ENCODE results near the gene KRT32.

KRT32 gene
- total RNA-seq = 0 reads per million in 2 donors

- DNase-seq = no peak
Observed at GRCh38 chr17:41466988-41467387, at the start of gene KRT32. Gene KRT32 (minus strand): TSS chr17:41467386. CDS start chr17:41467325, 61 bp downstream.

DNA sequence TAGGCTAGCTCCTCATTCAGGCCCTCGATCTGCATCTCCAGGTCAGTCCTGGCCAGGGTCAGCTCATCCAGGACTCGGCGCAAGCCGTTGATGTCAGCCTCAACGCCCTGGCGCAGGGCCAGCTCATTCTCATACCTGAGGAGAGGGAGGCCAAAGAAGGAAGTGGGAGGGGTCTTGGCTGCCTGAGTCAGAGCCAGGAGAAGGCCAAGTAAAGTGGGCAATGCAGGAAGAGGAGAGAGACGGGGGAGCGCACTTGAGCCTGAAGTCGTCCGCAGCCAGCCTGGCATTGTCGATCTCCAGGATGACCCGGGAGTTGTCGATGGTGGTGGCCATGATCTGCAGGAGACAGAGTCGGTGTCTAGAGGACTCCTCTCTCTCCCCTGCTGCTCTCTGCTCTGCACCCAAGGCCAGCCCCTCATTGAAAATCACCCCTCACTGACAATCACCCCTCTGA, 49.7 kb upstream of the KRT32 start:
- no peak for DNase-seq

DNA sequence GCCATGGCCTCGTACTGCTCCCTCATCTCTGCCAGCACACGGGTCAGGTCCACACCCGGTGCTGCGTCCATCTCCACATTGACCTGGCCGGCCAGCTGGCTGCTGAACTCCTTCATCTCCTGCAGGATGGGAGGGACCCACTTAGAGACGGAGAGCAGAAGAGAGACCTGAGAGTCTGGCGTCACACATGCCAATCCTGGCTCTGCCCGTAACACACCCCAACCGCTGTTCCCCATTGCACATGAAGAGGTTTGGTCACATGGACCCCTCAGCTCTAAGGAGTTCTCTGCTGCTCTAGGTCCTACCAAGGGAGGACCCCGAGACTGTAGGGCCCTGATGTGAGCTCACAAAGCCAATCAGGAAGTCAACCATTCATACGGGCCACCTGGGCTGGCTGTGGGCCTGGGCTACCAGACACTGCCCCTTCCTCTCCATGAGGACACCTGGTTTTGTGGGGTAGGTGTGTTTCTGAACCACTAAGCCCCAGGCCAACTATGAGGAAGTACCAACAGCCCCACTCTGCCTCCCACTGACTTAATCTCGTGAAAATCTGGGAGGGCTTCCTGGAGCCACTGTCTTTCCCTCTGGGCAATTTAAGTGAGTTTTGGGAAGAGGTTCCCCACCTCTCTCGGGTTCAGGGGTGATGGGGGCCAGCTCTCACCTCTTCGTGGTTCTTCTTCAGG, 49.1 kb upstream of the KRT32 start:
- DNase-seq = no peak

DNA sequence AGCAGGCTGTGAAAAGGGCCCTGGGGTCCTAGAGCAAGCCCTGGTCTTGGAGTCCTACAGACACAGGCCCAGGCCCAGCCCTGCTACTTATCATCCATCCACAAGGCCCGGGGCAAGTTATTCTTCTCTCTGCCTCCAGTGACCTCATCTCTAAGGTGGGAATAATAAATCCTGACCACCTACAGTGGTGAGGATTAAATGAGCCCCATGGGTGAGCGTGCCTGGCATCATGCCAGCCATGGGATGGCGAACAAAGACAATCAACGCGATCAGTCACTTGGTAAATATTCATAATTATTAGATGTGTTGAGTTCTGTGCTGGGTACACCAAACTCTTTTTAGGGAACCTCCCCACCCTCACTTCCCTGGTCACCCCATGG, 46.0 kb upstream of the KRT32 start:
- DNase-seq = no peak

DNA sequence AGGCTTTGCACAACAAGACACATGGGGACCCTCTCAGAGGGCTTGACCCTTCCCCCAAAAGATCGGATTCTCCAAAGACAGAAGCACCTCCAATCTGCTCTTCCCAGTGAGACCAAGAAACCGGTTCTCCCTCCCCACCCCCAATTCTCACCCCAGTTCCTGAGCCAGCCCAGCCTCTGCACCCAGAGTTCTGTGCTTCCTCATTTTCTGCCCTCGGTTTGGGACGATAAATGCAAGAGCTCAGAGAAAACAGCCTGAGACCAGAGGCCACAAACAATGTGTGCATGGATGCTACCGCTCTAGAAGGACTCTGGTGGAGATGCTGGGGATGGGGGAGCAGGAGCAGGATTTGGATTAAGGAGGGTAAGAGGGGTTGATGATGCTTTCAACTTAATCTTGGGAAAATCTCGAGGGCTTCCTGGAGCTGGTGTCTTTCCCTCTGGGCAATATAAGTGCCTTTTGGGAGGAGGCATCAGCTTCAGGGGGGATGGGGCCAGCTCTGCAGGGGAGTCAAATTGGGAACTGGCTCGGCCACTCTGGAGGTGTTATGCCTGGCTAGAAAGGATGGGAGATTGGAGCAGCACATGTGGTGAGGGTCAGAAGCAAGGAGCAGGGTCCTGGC, 45.5 kb upstream of the KRT32 start:
- no peak for DNase-seq

- no peak for DNase-seq
Observed at GRCh38 chr17:41511716-41512115, 44.5 kb upstream of the KRT32 start.

- DNase-seq = no peak
Observed at GRCh38 chr17:41511116-41511515, 43.9 kb upstream of the KRT32 start.

DNA sequence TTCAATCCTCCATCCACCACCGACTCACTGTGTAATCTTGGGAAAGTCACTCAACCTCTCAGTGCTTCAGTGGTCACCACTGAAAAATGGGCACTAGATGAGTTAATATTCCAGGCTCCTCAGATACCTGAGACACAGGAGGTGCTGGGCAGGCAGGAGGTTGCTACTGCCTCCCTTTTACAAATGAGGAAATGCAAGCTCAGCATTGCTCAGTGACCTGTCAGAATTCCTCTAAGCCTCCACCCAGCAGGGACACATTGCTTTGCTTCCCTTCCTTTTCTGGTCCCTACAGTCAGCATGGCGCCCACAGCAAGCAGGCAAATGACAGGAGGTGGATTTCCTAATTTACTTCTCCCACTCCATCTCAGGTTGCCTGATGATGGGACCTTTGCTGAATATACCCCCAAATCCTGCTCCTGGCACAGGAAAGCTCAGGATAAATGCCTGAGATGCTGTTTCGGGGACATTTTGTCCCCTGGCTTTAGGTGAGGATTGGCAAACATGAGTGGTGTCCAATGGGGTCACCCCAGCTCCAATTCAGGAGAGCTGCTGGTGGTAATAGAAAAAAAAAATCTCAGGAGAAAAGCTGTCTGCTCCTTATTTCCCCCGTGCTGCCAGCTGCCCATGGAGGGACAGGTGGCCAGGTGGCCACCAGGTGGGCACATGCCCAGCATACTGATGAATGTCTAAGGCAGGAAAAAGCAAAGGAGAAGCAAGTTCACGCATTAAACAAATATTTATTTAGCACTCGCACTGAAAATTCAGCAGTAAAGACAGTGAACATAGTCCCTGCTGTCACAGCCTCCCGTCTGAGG, 43.3 kb upstream of the KRT32 start:
- DNase-seq = no peak

- no peak for DNase-seq
Observed at GRCh38 chr17:41507315-41507880, 40.2 kb upstream of the KRT32 start.

DNA sequence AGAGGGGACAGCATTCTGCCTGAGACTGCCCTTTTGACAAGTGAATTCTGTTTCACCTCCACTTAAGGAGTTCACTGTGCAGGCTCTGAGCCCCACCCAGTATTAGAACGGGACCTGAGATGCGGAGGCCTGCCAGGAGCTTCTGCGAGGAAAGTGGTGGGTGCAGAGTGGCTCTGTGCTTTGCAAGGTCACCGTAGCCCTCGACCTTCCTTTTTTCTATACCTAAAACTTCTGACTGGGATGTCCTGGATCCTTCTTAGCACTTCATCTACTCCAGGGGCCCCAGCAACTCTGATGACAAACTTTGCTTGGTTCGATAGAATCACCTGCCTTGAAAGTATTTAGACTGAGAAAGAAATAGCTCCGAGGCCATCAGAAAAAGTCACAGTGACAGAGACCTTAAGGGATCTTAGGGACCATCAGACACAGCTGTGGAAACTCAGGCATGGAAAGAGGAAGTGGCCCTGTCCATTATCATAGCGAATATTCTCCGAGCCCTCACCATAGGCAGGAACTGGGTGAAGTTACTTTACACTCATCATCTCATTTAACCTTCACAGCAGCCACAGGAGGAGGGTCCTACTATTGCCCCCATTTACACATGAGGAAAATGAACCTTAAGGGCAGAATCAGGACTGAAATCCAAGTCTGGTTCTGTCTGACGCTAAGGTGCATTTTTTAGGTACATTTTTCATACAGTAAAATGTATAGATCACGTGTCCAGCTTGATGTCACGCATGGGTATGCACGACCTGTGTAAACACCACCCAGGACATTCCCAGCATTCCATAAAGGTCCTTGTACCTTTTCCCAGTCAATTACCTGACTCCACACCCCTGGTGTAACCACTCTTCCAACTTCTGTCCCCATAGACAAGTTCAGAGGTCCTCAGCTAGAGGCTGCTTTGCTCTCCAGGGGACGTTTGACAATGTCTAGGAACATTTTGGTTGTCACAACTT, 38.9 kb upstream of the KRT32 start:
- no peak for DNase-seq

- DNase-seq = no peak
Observed at GRCh38 chr17:41505007-41505808, 38.0 kb upstream of the KRT32 start, which contains the start of gene KRT13. Gene KRT13 (minus strand): TSS chr17:41505612. CDS start chr17:41505550, 62 bp downstream.

- no peak for DNase-seq
Observed at GRCh38 chr17:41504246-41504977, 37.2 kb upstream of the KRT32 start.

DNA sequence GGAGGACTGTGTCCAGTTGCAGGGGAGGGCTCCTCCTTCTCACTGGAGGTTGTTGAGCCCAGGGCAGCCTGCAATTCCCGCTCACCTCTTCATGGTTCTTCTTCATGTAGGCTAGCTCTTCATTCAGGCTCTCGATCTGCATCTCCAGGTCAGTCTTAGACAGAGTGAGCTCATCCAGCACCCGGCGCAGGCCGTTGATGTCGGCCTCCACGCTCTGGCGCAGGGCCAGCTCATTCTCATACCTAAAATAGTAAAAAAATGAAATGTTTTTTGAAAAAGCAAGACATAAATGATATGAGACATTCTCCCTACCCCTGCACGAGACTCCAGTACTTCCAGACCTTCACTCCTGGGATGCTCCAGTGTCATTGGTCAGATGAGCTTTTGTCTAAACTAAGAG, 36.0 kb upstream of the KRT32 start:
- no peak for DNase-seq

DNA sequence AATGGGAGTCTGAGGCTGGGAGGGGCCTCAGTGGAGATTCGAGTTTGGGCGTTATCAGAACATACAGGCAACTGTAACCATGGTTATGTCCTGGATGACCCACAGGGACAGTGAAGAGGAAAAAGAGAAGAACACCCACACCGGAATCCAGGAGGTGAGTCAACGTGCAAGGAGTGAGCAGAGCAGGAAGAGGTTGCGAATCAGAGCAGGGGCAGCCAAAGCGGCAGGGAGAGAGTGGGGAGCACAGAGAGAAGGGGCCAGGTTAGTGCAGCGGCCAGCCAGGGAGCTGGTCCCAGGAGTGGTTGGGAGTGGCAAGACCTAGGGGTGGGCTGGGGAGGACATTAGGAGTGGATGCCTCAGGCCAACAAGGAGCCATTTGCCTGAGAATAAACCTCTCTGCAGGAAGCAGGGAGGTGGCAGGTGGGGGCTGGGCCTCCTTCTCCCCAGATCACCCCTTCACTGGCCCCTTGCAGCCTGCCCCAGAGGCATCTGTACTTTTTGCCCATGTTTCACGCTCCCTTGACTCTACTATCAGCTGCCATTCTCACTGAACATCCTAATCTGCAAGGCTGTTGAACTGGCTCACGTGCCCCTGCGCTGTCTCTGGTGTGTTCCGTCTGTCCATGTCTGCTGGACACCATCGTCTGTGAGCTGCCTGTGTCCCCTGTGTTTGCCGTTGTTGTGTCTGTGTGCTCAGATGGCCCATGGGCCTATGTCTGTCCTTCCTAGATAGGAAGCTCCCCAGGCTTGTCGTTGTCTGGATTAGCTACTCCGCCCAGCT, 33.1 kb upstream of the KRT32 start:
- no peak for DNase-seq

DNA sequence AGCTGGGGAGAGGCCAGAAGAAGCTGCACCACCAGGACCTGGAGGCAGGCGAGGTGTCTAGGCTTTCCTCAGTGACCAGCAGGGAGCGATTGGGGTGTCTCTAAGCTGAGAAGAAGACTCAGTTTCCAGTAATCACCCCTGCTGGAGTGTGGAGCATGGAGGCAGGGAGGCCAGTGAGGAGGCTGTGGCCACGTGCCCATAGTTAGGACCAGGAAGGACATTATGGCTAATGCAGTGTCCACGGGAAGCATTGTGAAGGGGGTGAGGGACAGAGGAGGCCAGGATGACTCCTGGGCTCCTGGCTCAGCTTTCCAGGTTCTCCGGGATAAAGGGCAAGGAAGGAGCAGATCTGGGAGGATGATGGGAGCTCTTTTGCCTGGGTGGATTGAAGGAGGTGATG, 32.5 kb upstream of the KRT32 start:
- DNase-seq = no peak

DNA sequence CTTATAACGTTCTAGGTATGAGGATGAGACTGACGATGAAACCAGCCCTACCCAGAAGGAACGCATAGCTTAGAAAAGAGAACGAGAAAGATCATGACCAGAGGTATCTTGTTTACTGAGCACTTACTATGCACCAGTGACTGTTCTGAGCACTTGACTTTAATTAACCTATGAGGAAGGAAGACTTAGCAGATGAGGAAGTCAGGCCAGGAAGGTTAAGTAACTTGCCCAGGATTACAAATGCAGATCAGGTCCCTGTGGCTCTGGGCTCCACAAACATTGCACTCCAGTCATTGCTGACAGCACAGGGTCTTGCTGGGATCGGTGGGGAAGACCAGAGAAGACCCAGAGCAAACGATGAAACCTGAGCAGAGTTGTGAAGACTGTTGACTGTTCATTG, 31.1 kb upstream of the KRT32 start:
- no peak for DNase-seq

DNA sequence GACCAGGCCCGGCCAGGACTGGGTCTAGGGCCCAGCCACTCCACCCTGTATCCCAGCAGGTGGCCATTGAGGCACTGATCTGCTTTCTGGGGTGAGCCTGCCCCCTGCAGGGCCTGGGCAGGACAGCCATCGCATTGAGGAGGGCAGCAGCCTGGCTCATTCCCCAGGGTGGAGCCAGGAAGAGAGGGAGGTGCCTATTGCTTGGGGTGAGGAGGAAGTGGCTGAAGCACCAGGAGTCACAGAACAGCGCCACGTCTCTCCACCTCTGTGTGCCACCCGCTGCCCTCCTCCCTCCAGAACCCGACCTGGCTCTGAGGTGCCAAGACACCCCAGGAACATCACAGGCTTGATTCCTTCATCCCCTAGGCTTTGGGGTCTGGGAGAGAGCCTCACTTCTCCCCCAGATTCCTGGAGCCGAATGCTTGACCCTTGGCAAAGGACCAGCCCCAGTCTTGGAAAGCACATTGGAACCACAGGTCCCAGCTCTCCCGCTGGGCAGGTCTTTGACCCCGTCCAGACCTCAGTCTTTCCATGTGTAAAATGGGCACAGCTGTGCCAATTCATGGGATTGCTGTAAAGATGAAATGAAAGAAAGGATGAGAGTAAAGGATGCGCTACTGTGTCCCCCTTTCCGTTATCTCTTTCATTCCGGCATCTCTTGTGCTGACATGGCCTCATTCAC, 29.8 kb upstream of the KRT32 start:
- no peak for DNase-seq

DNA sequence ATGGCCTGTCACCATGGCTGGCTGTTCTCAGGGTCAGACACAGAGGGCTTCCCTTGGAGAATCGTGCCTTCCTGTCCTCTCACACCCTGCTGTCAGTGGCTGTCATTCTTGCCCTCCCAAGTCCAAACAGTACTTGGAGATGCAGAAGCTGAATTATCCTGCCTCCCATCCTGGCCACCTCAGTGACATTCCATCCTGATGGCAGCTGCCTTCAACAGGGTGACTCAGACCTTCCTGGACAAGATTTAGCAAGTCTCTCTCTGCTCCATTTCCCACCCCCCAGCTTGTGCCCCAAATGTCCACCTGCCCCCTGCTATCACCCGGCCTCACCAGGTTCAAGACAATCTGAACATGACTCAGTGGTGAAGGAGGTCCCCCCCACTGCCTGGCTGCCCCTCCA, 27.3 kb upstream of the KRT32 start:
- no peak for DNase-seq

- DNase-seq = no peak
Observed at GRCh38 chr17:41492771-41493170, 25.6 kb upstream of the KRT32 start.
